H1 (cell line): Measurements from ENCODE around the gene ABHD11. TPM values are rescaled to one million over a fixed set of nuclear protein-coding genes. Genes with fewer than 3 reads are reported as not detected.

Experiments used
- ASH2L ChIP-seq: fragments of 200-600, 300-600 bp; sonication (generic); IDR thresholded peaks from one replicate; pipeline ENCODE4 v1.7.1; 2017; ENCODE audit warnings: low read length
- ATF3 ChIP-seq: IDR thresholded peaks from 2 replicates; pipeline ENCODE4 v1.6.1; 2011; ENCODE audit warnings: low read depth, mild to moderate bottlenecking, low read length; ENCODE audit not compliant: insufficient read depth
- CHD1 ChIP-seq: IDR thresholded peaks from 2 replicates; pipeline ENCODE4 v1.6.1; 2012; ENCODE audit warnings: low read depth, low read length, improper control_type of control experiment
- EGR1 ChIP-seq: IDR thresholded peaks from 2 replicates; pipeline ENCODE4 v1.6.1; 2011; ENCODE audit warnings: low read depth, low read length, borderline replicate concordance
- HDAC2 ChIP-seq, 2 experiments: fragments of 300-600 bp in 1 of 2; sonication (generic) in 1 of 2; IDR thresholded peaks; 2 replicates each; pipeline ENCODE4 v1.6.1; 2011 to 2012; ENCODE audit warnings: low read depth in 2 of 2, low read length in 2 of 2, mild to moderate bottlenecking in 2 of 2, moderate library complexity in 2 of 2, borderline replicate concordance in 1 of 2, inconsistent platforms in 1 of 2
- HDAC6 ChIP-seq: IDR thresholded peaks from one replicate; pipeline ENCODE4 v1.7.1; 2012; ENCODE audit warnings: low read depth, mild to moderate bottlenecking, inconsistent platforms, low read length, moderate library complexity
- KDM4A ChIP-seq: IDR thresholded peaks from one replicate; pipeline ENCODE4 v1.7.1; 2012; ENCODE audit warnings: low read depth, mild to moderate bottlenecking, moderate library complexity, low read length, inconsistent platforms; ENCODE audit not compliant: severe bottlenecking
- RAD21 ChIP-seq, 2 experiments: IDR thresholded peaks in 1 of 2; conservative IDR thresholded peaks in 1 of 2; 2 replicates each; pipeline ENCODE4 v1.6.1; 2011; ENCODE audit warnings: low read depth in 2 of 2, low read length in 2 of 2, improper control_type of control experiment in 1 of 2, inconsistent platforms in 1 of 2, mild to moderate bottlenecking in 1 of 2, moderate library complexity in 1 of 2
- SAP30 ChIP-seq: fragments of 300-600 bp; sonication (generic); IDR thresholded peaks from 2 replicates; pipeline ENCODE4 v1.7.1; 2012; ENCODE audit warnings: low read length, moderate library complexity, mild to moderate bottlenecking, inconsistent platforms; ENCODE audit not compliant: insufficient read depth, insufficient replicate concordance
- polyA plus RNA-seq, 7 experiments: library from polyadenylated mRNA; depleted of rRNA in 3 of 7; stranded (reverse) in 5 of 7; unstranded in 2 of 7; fragments of >200 nt in 5 of 7; fragments of 200-250 nt in 2 of 7; gene quantifications; 1 replicate in 5 of 7; 2 replicates in 1 of 7; 4 replicates in 1 of 7; pipeline versions ENCODE4 v1.2.1 to v1.2.3, GENCODE V29; 2011 to 2013; ENCODE audit warnings: missing spikeins in 2 of 7, mixed read lengths in 2 of 7
- total RNA-seq: library from RNA; stranded (reverse); fragmentation: NEBNext Ultra II Directional; extraction: Animal tissue kit (Norgen Biotek cat#: 25700); gene quantifications from 2 replicates; pipeline ENCODE4 v1.2.1, GENCODE V29; 2021

The ABHD11 gene
- total and polyA plus RNA-seq, 2 of the 8 experiments (the other 6 are each of a cell fraction or from before 2014, with no cell fraction given), result 19.8 to 42.2 TPM

GRCh38 chr7:73735528-73735905 lies 3.1 kb downstream of the ABHD11 start (continued):
- TF ChIP-seq ASH2L, result no peak
- no peak for TF ChIP-seq CHD1
- TF ChIP-seq SAP30, result no peak
- TF ChIP-seq EGR1, result no peak
- TF ChIP-seq KDM4A, result no peak
- TF ChIP-seq HDAC6, result no peak
- TF ChIP-seq HDAC2 (IDR thresholded peaks at IDR 0.05; ENCODE audit: borderline replicate concordance in 1 of 2, low read depth in 2 of 2, low read length in 2 of 2), result no peak
- TF ChIP-seq ATF3, result no peak
- TF ChIP-seq RAD21 (IDR thresholded peaks at IDR 0.05 in 1 of 2, conservative IDR thresholded peaks at IDR 0.05 in 1 of 2; ENCODE audit: low read depth in 2 of 2, low read length in 2 of 2), result no peak
- TF ChIP-seq, all 59 proteins: peak for 0
